HUES6 (cell line): ENCODE results near the gene PPP2R5C.
A peak's percentile ranks its signal among the peaks of the same experiment; 100 is the strongest.
"Not testable (repeated sequence)": the region's sequence is repeated elsewhere in the genome, so short reads cannot be mapped to it uniquely, and the experiment has no call there.

Experiments used
- H3K27ac ChIP-seq: 2 replicates; pipeline ENCODE4 v1.7.0; 2013; ENCODE audit warnings: low read depth, mild to moderate bottlenecking, low read length, inconsistent platforms
- H3K27me3 ChIP-seq: 2 replicates; pipeline ENCODE4 v1.6.1; 2013; ENCODE audit warnings: low read length; ENCODE audit not compliant: control insufficient read depth, insufficient read depth
- H3K36me3 ChIP-seq: 2 replicates; pipeline ENCODE4 v1.6.1; 2013; ENCODE audit warnings: low read length; ENCODE audit not compliant: control insufficient read depth, insufficient read depth
- H3K4me1 ChIP-seq: 2 replicates; pipeline ENCODE4 v1.6.1; 2013; ENCODE audit warnings: low read length; ENCODE audit not compliant: control insufficient read depth, insufficient read depth
- H3K4me3 ChIP-seq: 2 replicates; pipeline ENCODE4 v1.5.1; 2013; ENCODE audit warnings: low read depth, low read length
- H3K9ac ChIP-seq: one replicate; pipeline ENCODE4 v1.6.1; 2013; ENCODE audit warnings: mild to moderate bottlenecking, low read length
- H3K9me3 ChIP-seq: 2 replicates; pipeline ENCODE4 v1.6.1; 2013; ENCODE audit warnings: low read depth, low read length; ENCODE audit not compliant: control insufficient read depth, insufficient read depth

The PPP2R5C gene

DNA sequence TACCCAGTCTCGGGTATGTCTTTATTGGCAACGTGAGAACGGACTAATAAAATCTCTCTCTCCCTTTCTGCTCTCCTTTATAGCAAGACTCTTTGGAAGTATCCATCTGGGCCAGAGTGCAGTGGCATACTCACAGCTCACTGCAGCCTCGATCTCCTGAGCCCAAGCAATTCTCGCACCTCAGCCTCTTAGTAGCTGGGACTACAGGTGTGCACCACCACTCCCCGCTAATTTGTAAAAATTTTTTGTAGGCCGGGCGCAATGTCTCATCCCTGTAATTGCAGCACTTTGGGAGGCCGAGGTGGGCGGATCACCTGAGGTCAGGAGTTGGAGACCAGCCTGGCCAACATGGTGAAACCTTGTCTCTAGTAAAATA lies 33.2 kb upstream of the PPP2R5C start:
- Histone ChIP-seq H3K36me3 (no peaks in the 10 kb centered on the region), H3K4me3 (no peak overlapping the region), H3K9ac (no peak overlapping the region), H3K27ac (no peak overlapping the region), H3K9me3 (peaks cover 4% of the 10 kb centered on the region; the same call in 1 of the 2 replicates), H3K27me3 (no peaks in the 10 kb centered on the region), H3K4me1 (peaks cover 32% of the 10 kb centered on the region)

DNA sequence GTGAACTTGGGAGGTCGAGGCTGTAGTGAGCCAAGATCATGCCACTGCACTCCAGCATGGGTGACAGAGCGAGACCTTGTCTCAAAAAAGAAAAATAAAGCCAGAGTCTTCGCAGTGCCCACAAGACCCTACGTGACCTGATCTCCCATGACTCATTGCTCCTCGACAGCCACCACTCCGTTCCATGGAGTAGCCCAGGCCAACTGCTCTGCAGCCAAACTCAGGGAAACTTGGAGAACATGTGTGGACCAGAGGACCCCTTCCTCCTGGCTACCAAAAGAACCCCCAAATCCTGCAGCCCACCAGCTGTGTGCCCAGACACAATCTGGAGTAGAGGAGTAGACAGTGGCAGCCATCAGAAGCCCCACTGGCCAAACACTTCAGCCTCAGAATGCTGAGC lies 32.1 kb upstream of the PPP2R5C start:
- no peaks in the 10 kb centered on the region for H3K27me3 ChIP-seq
- no peak overlapping the region for H3K9ac ChIP-seq
- H3K27ac ChIP-seq = no peak overlapping the region
- H3K4me3 ChIP-seq = no peak overlapping the region
- no peaks in the 10 kb centered on the region for H3K36me3 ChIP-seq
- H3K4me1 ChIP-seq = peaks cover 32% of the 10 kb centered on the region
- peaks cover 4% of the 10 kb centered on the region; the same call in 1 of the 2 replicates for H3K9me3 ChIP-seq

DNA sequence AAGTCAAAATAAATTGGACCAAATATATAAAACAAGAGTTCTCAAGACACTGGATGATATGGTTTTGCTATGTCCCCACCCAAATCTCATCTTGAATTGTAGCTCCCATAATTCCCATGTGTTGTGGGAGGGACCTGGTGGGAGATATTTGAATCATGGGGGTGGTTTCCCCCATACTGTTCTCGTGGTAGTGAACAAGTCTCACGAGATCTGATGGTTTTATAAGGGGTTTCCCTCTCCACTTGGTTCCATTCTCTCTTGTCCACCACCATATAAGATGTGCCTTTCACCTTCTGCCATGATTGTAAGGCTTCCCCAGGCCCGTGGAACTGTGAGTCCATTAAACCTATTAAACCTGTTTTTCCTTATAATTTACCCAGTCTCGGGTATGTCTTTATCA lies 31.4 kb upstream of the PPP2R5C start:
- not testable (repeated sequence) for H3K36me3 ChIP-seq, H3K9me3 ChIP-seq, H3K27me3 ChIP-seq
- peak overlapping the region; percentile 67 for H3K9ac ChIP-seq
- peaks cover 32% of the 10 kb centered on the region for H3K4me1 ChIP-seq
- H3K4me3 ChIP-seq = peak overlapping the region; percentile 31; the same call in 1 of the 2 replicates
- H3K27ac ChIP-seq = peak overlapping the region; percentile 27; the same call in 1 of the 2 replicates

DNA sequence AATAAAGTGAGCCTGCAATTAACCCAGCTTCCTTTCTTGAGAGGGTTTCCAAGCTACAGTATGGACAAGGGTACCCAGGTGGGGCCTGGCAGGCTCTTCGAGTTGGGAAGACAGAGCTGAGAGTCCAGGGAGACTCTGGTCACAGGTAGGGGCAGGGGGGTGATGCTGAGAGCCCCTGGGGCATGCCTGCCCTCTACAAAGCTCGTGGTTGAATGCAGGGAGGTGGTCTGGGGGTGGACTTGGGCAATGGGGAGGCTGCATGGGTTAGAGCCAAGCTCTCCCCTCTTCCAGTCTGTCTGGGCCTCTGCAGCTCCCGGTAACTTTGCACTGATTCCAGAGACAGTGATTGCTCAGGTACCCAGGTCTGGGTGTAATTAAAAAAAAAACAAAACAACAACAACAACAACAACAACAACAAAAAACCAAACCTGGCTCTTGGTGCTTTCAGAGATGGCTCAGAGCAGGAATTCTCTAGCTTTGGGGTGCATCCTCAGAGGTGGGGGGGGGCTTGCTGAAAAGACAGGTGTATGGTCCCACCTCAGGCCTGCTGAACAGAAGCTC lies 30.8 kb upstream of the PPP2R5C start:
- peaks cover 4% of the 10 kb centered on the region; the same call in 1 of the 2 replicates for H3K9me3 ChIP-seq
- H3K27me3 ChIP-seq = no peaks in the 10 kb centered on the region
- peaks cover 32% of the 10 kb centered on the region for H3K4me1 ChIP-seq
- peak overlapping the region; percentile 27; the same call in 1 of the 2 replicates for H3K27ac ChIP-seq
- H3K36me3 ChIP-seq = no peaks in the 10 kb centered on the region
- H3K9ac ChIP-seq = peak overlapping the region; percentile 67
- H3K4me3 ChIP-seq = peak overlapping the region; percentile 31; the same call in 1 of the 2 replicates

DNA sequence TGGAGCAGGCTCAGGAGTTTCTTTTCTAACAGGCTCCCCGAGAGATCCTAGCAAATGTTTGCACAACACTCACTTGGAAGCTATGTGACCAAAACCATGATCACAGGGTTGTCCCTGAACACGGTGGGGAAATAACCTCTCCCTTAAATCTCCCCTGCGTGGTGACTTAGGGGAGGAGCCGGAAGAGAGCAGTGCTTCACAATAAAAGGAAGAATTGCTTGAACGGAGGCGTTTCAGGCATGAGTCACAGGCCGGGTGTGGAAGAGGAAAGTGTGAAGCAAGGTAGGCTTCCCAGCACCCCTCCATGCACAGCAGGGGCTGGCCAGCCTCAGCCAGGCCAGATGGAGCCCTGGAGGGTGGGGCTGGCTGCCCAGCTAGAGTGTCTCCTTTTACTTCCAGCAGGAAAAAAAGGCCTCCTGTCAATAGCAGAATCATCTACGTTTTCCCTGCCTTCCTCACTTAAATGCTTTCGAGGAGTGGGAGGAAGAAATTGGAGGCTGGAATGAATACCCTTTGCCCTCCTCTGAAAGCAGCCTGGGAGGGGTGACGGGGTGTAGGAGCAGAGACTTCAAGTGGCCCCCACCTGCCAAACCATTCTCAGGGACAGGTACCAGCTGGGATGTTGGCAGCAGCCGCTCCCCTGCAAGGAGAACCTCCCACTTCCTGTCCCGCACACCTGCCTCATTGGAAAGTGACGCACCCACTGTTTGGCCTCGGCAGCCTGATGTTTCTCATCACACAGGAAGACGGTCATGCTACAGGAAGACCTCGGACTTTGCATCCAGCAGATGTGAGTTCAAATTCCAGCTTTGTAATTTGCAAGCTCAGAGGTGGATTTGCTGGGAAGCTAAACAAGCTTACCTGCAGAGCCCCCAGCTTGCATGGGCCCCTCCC lies 30.1 kb upstream of the PPP2R5C start:
- peak overlapping the region; percentile 67 for H3K9ac ChIP-seq
- H3K4me1 ChIP-seq = peaks cover 27% of the 10 kb centered on the region
- H3K27ac ChIP-seq = peak overlapping the region; percentile 52; the same call in 1 of the 2 replicates
- H3K36me3 ChIP-seq = no peaks in the 10 kb centered on the region
- peaks cover 4% of the 10 kb centered on the region; the same call in 1 of the 2 replicates for H3K9me3 ChIP-seq
- no peaks in the 10 kb centered on the region for H3K27me3 ChIP-seq
- H3K4me3 ChIP-seq = peak overlapping the region; percentile 31; the same call in 1 of the 2 replicates

DNA sequence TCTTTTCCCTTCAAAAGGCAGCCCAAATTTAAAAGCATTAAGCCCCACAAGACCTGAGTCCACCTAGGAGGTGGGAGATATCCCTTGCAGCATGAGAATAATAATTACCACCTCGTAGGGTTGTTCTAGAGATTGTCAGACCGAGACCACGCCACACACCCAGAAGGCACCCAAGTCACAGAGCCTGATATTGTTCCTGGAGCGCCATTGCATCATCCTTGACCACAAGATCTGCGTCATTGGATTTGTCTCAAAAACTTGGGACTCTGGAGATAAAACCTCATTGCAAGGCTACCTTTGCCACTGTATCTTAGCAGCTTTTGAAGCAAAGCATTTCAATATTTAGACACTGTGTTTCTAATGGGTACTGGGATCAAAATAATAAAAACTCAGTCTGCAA lies 29.4 kb upstream of the PPP2R5C start:
- no peaks in the 10 kb centered on the region for H3K27me3 ChIP-seq
- H3K36me3 ChIP-seq = no peaks in the 10 kb centered on the region
- H3K27ac ChIP-seq = peak overlapping the region; percentile 52; the same call in 1 of the 2 replicates
- H3K9ac ChIP-seq = peak overlapping the region; percentile 58
- H3K4me3 ChIP-seq = no peak overlapping the region; the same call in 1 of the 2 replicates
- peaks cover 20% of the 10 kb centered on the region for H3K4me1 ChIP-seq
- H3K9me3 ChIP-seq = peaks cover 4% of the 10 kb centered on the region; the same call in 1 of the 2 replicates

DNA sequence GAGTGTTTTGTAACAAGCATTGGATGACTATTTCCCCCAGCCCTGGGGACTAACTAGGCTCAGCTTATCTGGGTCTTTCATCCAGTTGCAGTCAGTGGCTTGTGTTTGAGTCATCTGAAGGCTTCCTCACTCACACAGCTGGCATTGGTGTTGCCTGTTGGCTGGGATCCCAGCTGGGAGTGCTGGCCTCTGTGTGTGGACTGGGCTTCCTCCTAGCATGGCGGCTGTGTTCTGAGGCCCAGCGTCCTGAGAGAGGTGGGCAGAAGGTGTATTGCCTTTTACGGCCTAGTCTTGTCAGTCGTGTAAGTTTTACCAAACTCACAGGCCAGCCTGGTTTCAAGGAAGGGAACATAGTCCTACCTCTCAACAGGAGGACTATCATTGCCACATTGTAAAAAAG lies 28.3 kb upstream of the PPP2R5C start:
- H3K27me3 ChIP-seq = no peaks in the 10 kb centered on the region
- peaks cover 18% of the 10 kb centered on the region for H3K4me1 ChIP-seq
- no peak overlapping the region for H3K4me3 ChIP-seq
- H3K27ac ChIP-seq = no peak overlapping the region
- H3K9ac ChIP-seq = no peak overlapping the region
- peaks cover 10% of the 10 kb centered on the region for H3K9me3 ChIP-seq
- no peaks in the 10 kb centered on the region for H3K36me3 ChIP-seq

DNA sequence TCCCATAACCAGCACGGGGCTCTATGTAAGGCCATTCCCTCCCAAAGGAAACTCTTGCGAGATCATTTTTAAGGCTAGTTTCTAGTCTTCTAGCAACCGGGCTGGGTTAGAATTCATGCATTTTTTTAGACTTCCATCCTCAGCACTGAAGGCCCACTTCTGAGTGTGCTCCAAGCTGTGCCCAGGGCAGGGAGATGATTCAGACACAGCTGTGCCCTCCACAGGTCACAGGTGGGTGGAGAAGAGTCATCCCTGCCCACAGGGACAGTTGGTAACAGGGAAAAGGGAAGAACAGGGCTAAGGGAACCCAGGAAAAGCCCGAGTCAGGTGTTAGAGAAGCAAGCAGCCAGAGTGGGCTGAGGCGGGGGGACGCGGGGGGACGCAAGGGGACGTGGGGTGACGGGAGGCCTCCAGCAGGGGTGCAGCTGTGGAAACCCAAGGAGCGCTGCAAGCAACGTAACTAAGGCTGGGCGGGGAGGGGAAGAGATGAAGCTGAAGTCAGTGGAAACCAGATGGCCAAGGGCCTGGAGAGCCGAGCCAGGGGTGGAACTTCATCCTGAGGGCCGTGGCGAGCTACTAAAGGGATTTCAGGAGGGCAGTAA lies 27.2 kb upstream of the PPP2R5C start:
- Histone ChIP-seq H3K27ac (no peak overlapping the region), H3K4me3 (no peak overlapping the region), H3K9me3 (peaks cover 11% of the 10 kb centered on the region), H3K36me3 (no peaks in the 10 kb centered on the region), H3K9ac (no peak overlapping the region), H3K27me3 (no peaks in the 10 kb centered on the region), H3K4me1 (peaks cover 18% of the 10 kb centered on the region)

DNA sequence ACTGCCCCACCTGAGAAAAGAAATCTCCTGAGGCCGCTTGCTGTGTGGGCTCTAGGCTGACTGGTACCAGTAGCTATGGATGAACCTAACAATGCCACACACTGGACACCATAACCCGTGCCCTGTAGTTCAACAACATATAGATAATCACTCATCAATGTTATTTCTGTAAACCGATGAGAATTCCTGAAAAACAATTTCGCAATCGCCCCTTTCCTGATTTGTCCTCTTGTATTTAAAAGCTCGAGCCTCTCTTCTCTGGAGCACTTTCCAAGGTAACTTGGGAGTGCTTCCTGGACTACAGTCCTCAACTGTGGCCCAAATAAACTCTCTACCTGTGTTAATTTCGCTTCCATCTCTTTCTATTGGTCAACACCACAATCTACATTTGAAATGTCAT lies 26.1 kb upstream of the PPP2R5C start:
- Histone ChIP-seq H3K27ac (no peak overlapping the region), H3K9me3 (peaks cover 22% of the 10 kb centered on the region), H3K27me3 (no peaks in the 10 kb centered on the region), H3K4me3 (no peak overlapping the region), H3K4me1 (peaks cover 16% of the 10 kb centered on the region), H3K36me3 (no peaks in the 10 kb centered on the region), H3K9ac (no peak overlapping the region)

DNA sequence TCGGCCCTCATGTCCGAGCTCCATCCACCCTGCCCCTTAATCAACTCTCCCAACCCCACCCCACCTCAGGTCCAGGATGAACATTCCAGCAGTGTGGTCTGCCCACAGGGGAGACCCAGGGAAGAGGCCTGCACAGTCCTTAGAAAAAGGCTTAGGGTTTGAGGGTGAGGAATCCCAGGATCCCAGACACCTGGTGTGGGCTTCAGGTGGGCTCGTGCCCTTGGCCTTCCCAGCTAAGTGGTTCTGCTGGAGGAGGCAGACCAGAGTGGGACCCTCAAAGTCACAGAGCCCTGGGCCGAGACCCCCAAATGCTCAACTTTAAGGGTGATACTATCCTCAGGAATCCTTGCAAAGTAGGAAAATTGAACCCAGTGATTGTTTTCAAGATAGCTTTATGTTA lies 25.4 kb upstream of the PPP2R5C start:
- Histone ChIP-seq H3K27ac (no peak overlapping the region), H3K36me3 (no peaks in the 10 kb centered on the region), H3K9ac (no peak overlapping the region), H3K27me3 (no peaks in the 10 kb centered on the region), H3K9me3 (peaks cover 28% of the 10 kb centered on the region), H3K4me3 (no peak overlapping the region), H3K4me1 (peaks cover 10% of the 10 kb centered on the region)

DNA sequence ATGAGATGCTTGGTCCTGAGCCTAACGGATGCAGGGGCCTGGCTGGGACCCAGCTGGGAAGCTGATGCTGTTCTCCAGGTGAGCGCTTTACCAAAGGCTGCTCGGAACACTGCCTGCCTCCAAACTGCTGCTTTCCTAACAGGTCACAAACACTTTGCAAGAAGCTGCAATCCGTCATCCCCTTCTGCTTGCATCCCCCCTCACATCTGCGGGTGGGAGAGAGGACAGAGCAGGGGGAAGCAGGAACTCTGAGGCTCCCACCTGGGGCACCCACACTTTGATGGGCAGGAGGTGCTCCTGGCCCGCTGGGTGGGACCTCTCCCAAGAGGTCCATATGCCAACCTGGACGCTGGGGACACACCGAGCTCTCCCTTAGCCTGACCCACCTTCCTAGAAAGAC lies 24.9 kb upstream of the PPP2R5C start:
- peaks cover 6% of the 10 kb centered on the region for H3K4me1 ChIP-seq
- H3K4me3 ChIP-seq = no peak overlapping the region

More for the DNA sequence above, 24.9 kb upstream of the PPP2R5C start:
- Histone ChIP-seq H3K27me3 (no peaks in the 10 kb centered on the region), H3K9me3 (peaks cover 33% of the 10 kb centered on the region), H3K9ac (no peak overlapping the region), H3K36me3 (no peaks in the 10 kb centered on the region), H3K27ac (no peak overlapping the region)
